DMS79 treated with DMSO at 0.1 percent for 48 hours (cell line): ENCODE results near the gene DOCK3.
A peak's percentile ranks its signal among the peaks of the same experiment; 100 is the strongest.
"Not testable (repeated sequence)": the region's sequence is repeated elsewhere in the genome, so short reads cannot be mapped to it uniquely, and the experiment has no call there.

Experiments used
- DNase-seq: peaks from one replicate; lab custom pipeline; 2025; lab: John Stamatoyannopoulos, UW

The DOCK3 gene

GRCh38 chr3:50804376-50804775 is 129.6 kb downstream of the DOCK3 start:
- not testable (repeated sequence) for DNase-seq

GRCh38 chr3:50805321-50805720 is 130.6 kb downstream of the DOCK3 start:
- no peak for DNase-seq

- DNase-seq = no peak
Measured at GRCh38 chr3:50806031-50806430, 131.3 kb downstream of the DOCK3 start.

GRCh38 chr3:50806806-50807205 is 132.1 kb downstream of the DOCK3 start:
- no peak for DNase-seq

- no peak for DNase-seq
Measured at GRCh38 chr3:50807266-50807665, 132.5 kb downstream of the DOCK3 start.

GRCh38 chr3:50811893-50812292 is 137.2 kb downstream of the DOCK3 start:
- no peak for DNase-seq

GRCh38 chr3:50815844-50816243 is 141.1 kb downstream of the DOCK3 start:
- DNase-seq = peak; percentile 0

GRCh38 chr3:50816894-50817293 is 142.2 kb downstream of the DOCK3 start:
- DNase-seq = no peak

- DNase-seq = no peak
Measured at GRCh38 chr3:50817756-50818529, 143.2 kb downstream of the DOCK3 start.

GRCh38 chr3:50819882-50820281 is 145.2 kb downstream of the DOCK3 start:
- DNase-seq = no peak

GRCh38 chr3:50825841-50826240 is 151.1 kb downstream of the DOCK3 start:
- no peak for DNase-seq

GRCh38 chr3:50830451-50830850 is 155.7 kb downstream of the DOCK3 start:
- no peak for DNase-seq

- DNase-seq = not testable (repeated sequence)
Measured at GRCh38 chr3:50831009-50831408, 156.3 kb downstream of the DOCK3 start.

- no peak for DNase-seq
Measured at GRCh38 chr3:50840983-50841489, 166.3 kb downstream of the DOCK3 start.

- DNase-seq = no peak
Measured at GRCh38 chr3:50848308-50848707, 173.6 kb downstream of the DOCK3 start.

GRCh38 chr3:50850639-50851511 is 176.1 kb downstream of the DOCK3 start:
- DNase-seq = no peak

- DNase-seq = no peak
Measured at GRCh38 chr3:50853936-50854335, 179.2 kb downstream of the DOCK3 start.

GRCh38 chr3:50862221-50862620 is 187.5 kb downstream of the DOCK3 start:
- DNase-seq = no peak

GRCh38 chr3:50873376-50874157 is 198.8 kb downstream of the DOCK3 start:
- no peak for DNase-seq

GRCh38 chr3:50874876-50875275 is 200.1 kb downstream of the DOCK3 start:
- DNase-seq = not testable (repeated sequence)

- no peak for DNase-seq
Measured at GRCh38 chr3:50876947-50877346, 202.2 kb downstream of the DOCK3 start.

GRCh38 chr3:50882733-50883132 is 208.0 kb downstream of the DOCK3 start:
- DNase-seq = not testable (repeated sequence)
